Upper lobe of left lung (tissue), 4 donors: ENCODE data around the gene AMY1A.
"Not testable (repeated sequence)": the region's sequence is repeated elsewhere in the genome, so short reads cannot be mapped to it uniquely, and the experiment has no call there.

Source experiments
- CTCF ChIP-seq, 6 experiments: fragments of 450-650 bp in 4 of 6; fragments of 200-600 bp in 2 of 6; sonication (generic) in 2 of 6; IDR thresholded peaks; one replicate each; pipeline ENCODE4 v1.5.1; 2016 to 2019; ENCODE audit warnings: antibody characterized with exemption in 6 of 6
- EP300 ChIP-seq, 4 donors: sonication (generic); formaldehyde crosslinking; IDR thresholded peaks; one replicate each; pipeline ENCODE4 v1.5.1; 2017; ENCODE audit warnings: antibody characterized with exemption in 4 of 4, control low read depth in 2 of 4
- POLR2A ChIP-seq, 4 donors: fragments of 450-650 bp; IDR thresholded peaks; one replicate each; pipeline ENCODE4 v1.5.1; 2016 to 2017; ENCODE audit warnings: antibody characterized with exemption in 4 of 4, mild to moderate bottlenecking in 2 of 4
- POLR2AphosphoS5 ChIP-seq, 2 donors: sonication (generic); formaldehyde crosslinking; IDR thresholded peaks; one replicate each; pipeline ENCODE4 v1.5.1; 2017; ENCODE audit warnings: antibody characterized with exemption in 2 of 2

- TF ChIP-seq CTCF, POLR2A, EP300, POLR2AphosphoS5 (IDR thresholded peaks at IDR 0.05): not testable (repeated sequence)
Measured at GRCh38 chr1:103650889-103651288, 4.7 kb upstream of the AMY1A start.
